ENCODE data around the gene ZMYM3. TPM values are rescaled to one million over a fixed set of nuclear protein-coding genes. Genes with fewer than 3 reads are reported as not detected.
A peak's percentile ranks its signal among the peaks of the same experiment; 100 is the strongest.

Gene ZMYM3
- polyA plus RNA-seq, 4 donors = 3.5 to 33.6 (median 5.7) TPM

GRCh38 chrX:71214152-71214551, 39.8 kb downstream of the ZMYM3 start:
- Histone ChIP-seq H3K27ac (ENCODE audit: low read depth in 1 of 3, low read length in 2 of 3) (peak overlapping the region in 2 of 3 donors; percentile 84 to 88), H3K4me3 (ENCODE audit: low read depth in 1 of 3, low read length in 3 of 3) (no peak overlapping the region), H3K36me3 (ENCODE audit: control insufficient read depth in 3 of 3, insufficient read depth in 2 of 3, low read depth in 1 of 3, low read length in 3 of 3) (no peaks in the 10 kb centered on the region), H3K27me3 (ENCODE audit: control insufficient read depth in 3 of 3, insufficient read depth in 3 of 3, low read length in 3 of 3) (no peaks in the 10 kb centered on the region), H3K4me1 (ENCODE audit: control insufficient read depth in 3 of 3, insufficient read depth in 2 of 3, low read depth in 1 of 3, low read length in 2 of 3) (peaks cover 0 to 11% (median 0%) of the 10 kb centered on the region in 3 donors), H3K9me3 (ENCODE audit: control insufficient read depth in 2 of 2, insufficient read depth in 1 of 2, low read depth in 1 of 2, low read length in 1 of 2) (no peaks in the 10 kb centered on the region)
- DNase-seq (peak in 1 of 2 donors; percentile 32), FAIRE-seq (no peak)
- WGBS, 3 donors = 24 to 58% (median 41%) methylated on average over 1 of the region's 1 CpG

GRCh38 chrX:71212536-71212935, 41.4 kb downstream of the ZMYM3 start:
- no peaks in the 10 kb centered on the region for H3K27me3 ChIP-seq (ENCODE audit: control insufficient read depth in 3 of 3, insufficient read depth in 3 of 3, low read length in 3 of 3)
- FAIRE-seq (no peak), DNase-seq (no peak)
- no peak overlapping the region for H3K27ac ChIP-seq (ENCODE audit: low read depth in 1 of 3, low read length in 2 of 3)
- WGBS, 3 donors = 25 to 55% (median 48%) methylated on average over 5 of the region's 5 CpGs
- no peaks in the 10 kb centered on the region for H3K36me3 ChIP-seq (ENCODE audit: control insufficient read depth in 3 of 3, insufficient read depth in 2 of 3, low read depth in 1 of 3, low read length in 3 of 3)
- peaks cover 0 to 11% (median 0%) of the 10 kb centered on the region in 3 donors for H3K4me1 ChIP-seq (ENCODE audit: control insufficient read depth in 3 of 3, insufficient read depth in 2 of 3, low read depth in 1 of 3, low read length in 2 of 3)
- no peaks in the 10 kb centered on the region for H3K9me3 ChIP-seq (ENCODE audit: control insufficient read depth in 2 of 2, insufficient read depth in 1 of 2, low read depth in 1 of 2, low read length in 1 of 2)
- H3K4me3 ChIP-seq (ENCODE audit: low read depth in 1 of 3, low read length in 3 of 3) = no peak overlapping the region

- DNase-seq = no peak
- H3K27me3 ChIP-seq (ENCODE audit: control insufficient read depth in 3 of 3, insufficient read depth in 3 of 3, low read length in 3 of 3) = no peaks in the 10 kb centered on the region
- H3K9me3 ChIP-seq (ENCODE audit: control insufficient read depth in 2 of 2, insufficient read depth in 1 of 2, low read depth in 1 of 2, low read length in 1 of 2) = no peaks in the 10 kb centered on the region
- no peaks in the 10 kb centered on the region for H3K36me3 ChIP-seq (ENCODE audit: control insufficient read depth in 3 of 3, insufficient read depth in 2 of 3, low read depth in 1 of 3, low read length in 3 of 3)
- H3K4me1 ChIP-seq (ENCODE audit: control insufficient read depth in 3 of 3, insufficient read depth in 2 of 3, low read depth in 1 of 3, low read length in 2 of 3) = peaks cover 0 to 11% (median 0%) of the 10 kb centered on the region in 3 donors
- no peak overlapping the region for H3K27ac ChIP-seq (ENCODE audit: low read depth in 1 of 3, low read length in 2 of 3)
- no peak overlapping the region for H3K4me3 ChIP-seq (ENCODE audit: low read depth in 1 of 3, low read length in 3 of 3)
- no peak for FAIRE-seq
- WGBS, 3 donors = 70 to 82% (median 74%) methylated on average over 3 of the region's 3 CpGs
Observed at GRCh38 chrX:71210816-71211215, 43.1 kb downstream of the ZMYM3 start.

- DNase-seq (peak; percentile 49 to 73), FAIRE-seq (no peak)
- no peaks in the 10 kb centered on the region for H3K27me3 ChIP-seq (ENCODE audit: control insufficient read depth in 3 of 3, insufficient read depth in 3 of 3, low read length in 3 of 3)
Observed at GRCh38 chrX:71199252-71200008, 54.5 kb downstream of the ZMYM3 start.

GRCh38 chrX:71198066-71198465, 55.9 kb downstream of the ZMYM3 start:
- Histone ChIP-seq H3K4me1 (ENCODE audit: control insufficient read depth in 3 of 3, insufficient read depth in 2 of 3, low read depth in 1 of 3, low read length in 2 of 3) (peaks cover 0 to 11% (median 0%) of the 10 kb centered on the region in 3 donors), H3K4me3 (ENCODE audit: low read depth in 1 of 3, low read length in 3 of 3) (peak overlapping the region in 2 of 3 donors; percentile 19 to 50), H3K9me3 (ENCODE audit: control insufficient read depth in 2 of 2, insufficient read depth in 1 of 2, low read depth in 1 of 2, low read length in 1 of 2) (no peaks in the 10 kb centered on the region), H3K36me3 (ENCODE audit: control insufficient read depth in 3 of 3, insufficient read depth in 2 of 3, low read depth in 1 of 3, low read length in 3 of 3) (no peaks in the 10 kb centered on the region), H3K27ac (ENCODE audit: low read depth in 1 of 3, low read length in 2 of 3) (peak overlapping the region; percentile 63 to 87 (median 65)), H3K27me3 (ENCODE audit: control insufficient read depth in 3 of 3, insufficient read depth in 3 of 3, low read length in 3 of 3) (no peaks in the 10 kb centered on the region)
- DNase-seq (peak in 1 of 2 donors; percentile 64), FAIRE-seq (no peak)
- WGBS, 3 donors = 28 to 46% (median 41%) methylated on average over 3 of the region's 3 CpGs

More at GRCh38 chrX:71199252-71200008, 54.5 kb downstream of the ZMYM3 start:
- H3K27ac ChIP-seq (ENCODE audit: low read depth in 1 of 3, low read length in 2 of 3) = peak overlapping the region; percentile 50 to 74 (median 71)
- no peaks in the 10 kb centered on the region for H3K9me3 ChIP-seq (ENCODE audit: control insufficient read depth in 2 of 2, insufficient read depth in 1 of 2, low read depth in 1 of 2, low read length in 1 of 2)
- no peaks in the 10 kb centered on the region for H3K36me3 ChIP-seq (ENCODE audit: control insufficient read depth in 3 of 3, insufficient read depth in 2 of 3, low read depth in 1 of 3, low read length in 3 of 3)
- no peak overlapping the region for H3K4me3 ChIP-seq (ENCODE audit: low read depth in 1 of 3, low read length in 3 of 3)
- WGBS, 3 donors = 37 to 65% (median 49%) methylated on average over 7 of the region's 7 CpGs
- H3K4me1 ChIP-seq (ENCODE audit: control insufficient read depth in 3 of 3, insufficient read depth in 2 of 3, low read depth in 1 of 3, low read length in 2 of 3) = peaks cover 0 to 11% (median 0%) of the 10 kb centered on the region in 3 donors

- Histone ChIP-seq H3K27ac (ENCODE audit: low read depth in 1 of 3, low read length in 2 of 3) (peak overlapping the region; percentile 57 to 70 (median 65)), H3K4me3 (ENCODE audit: low read depth in 1 of 3, low read length in 3 of 3) (peak overlapping the region in 1 of 3 donors; percentile 1), H3K9me3 (ENCODE audit: control insufficient read depth in 2 of 2, insufficient read depth in 1 of 2, low read depth in 1 of 2, low read length in 1 of 2) (no peaks in the 10 kb centered on the region), H3K36me3 (ENCODE audit: control insufficient read depth in 3 of 3, insufficient read depth in 2 of 3, low read depth in 1 of 3, low read length in 3 of 3) (no peaks in the 10 kb centered on the region), H3K27me3 (ENCODE audit: control insufficient read depth in 3 of 3, insufficient read depth in 3 of 3, low read length in 3 of 3) (no peaks in the 10 kb centered on the region), H3K4me1 (ENCODE audit: control insufficient read depth in 3 of 3, insufficient read depth in 2 of 3, low read depth in 1 of 3, low read length in 2 of 3) (peaks cover 0 to 11% (median 0%) of the 10 kb centered on the region in 3 donors)
- DNase-seq = peak; percentile 49 to 58
- no peak for FAIRE-seq
- WGBS, 3 donors = 30 to 39% (median 36%) methylated on average over 4 of the region's 4 CpGs
Observed at GRCh38 chrX:71195964-71196649, 57.8 kb downstream of the ZMYM3 start.

GRCh38 chrX:71191248-71191647, 62.7 kb downstream of the ZMYM3 start:
- H3K9me3 ChIP-seq (ENCODE audit: control insufficient read depth in 2 of 2, insufficient read depth in 1 of 2, low read depth in 1 of 2, low read length in 1 of 2) = no peaks in the 10 kb centered on the region
- no peaks in the 10 kb centered on the region for H3K36me3 ChIP-seq (ENCODE audit: control insufficient read depth in 3 of 3, insufficient read depth in 2 of 3, low read depth in 1 of 3, low read length in 3 of 3)
- FAIRE-seq (no peak), DNase-seq (no peak)
- no peak overlapping the region for H3K4me3 ChIP-seq (ENCODE audit: low read depth in 1 of 3, low read length in 3 of 3)
- no peaks in the 10 kb centered on the region for H3K4me1 ChIP-seq (ENCODE audit: control insufficient read depth in 3 of 3, insufficient read depth in 2 of 3, low read depth in 1 of 3, low read length in 2 of 3)
- H3K27me3 ChIP-seq (ENCODE audit: control insufficient read depth in 3 of 3, insufficient read depth in 3 of 3, low read length in 3 of 3) = no peaks in the 10 kb centered on the region
- H3K27ac ChIP-seq (ENCODE audit: low read depth in 1 of 3, low read length in 2 of 3) = no peak overlapping the region
